Cardiac septum (tissue), 1 donor: ENCODE results near the gene TSSK2. TPM values are rescaled to one million over a fixed set of nuclear protein-coding genes. Genes with fewer than 3 reads are reported as not detected.
"Not testable (repeated sequence)": the region's sequence is repeated elsewhere in the genome, so short reads cannot be mapped to it uniquely, and the experiment has no call there.

Experiments
- DNase-seq: peaks from one replicate; pipeline ENCODE4 v3.0.0-alpha.2; 2020; ENCODE audit warnings: low spot score
- intact Hi-C: fragments of 100-400 bp; cut with DNase I; formaldehyde crosslinking; loops from one replicate; pipeline ENCODE4 v1.14.0; 2022
- long read RNA-seq: library from polyadenylated mRNA; unstranded; transcript quantifications from one replicate; pipeline ENCODE4 v2.0.0, GENCODE V29; 2021
- total RNA-seq: library from RNA; stranded (reverse); fragmentation: NEBNext Ultra II Directional; extraction: Animal tissue kit (Norgen Biotek cat#: 25700); gene quantifications from one replicate; pipeline ENCODE4 v1.2.1, GENCODE V29; 2021
- donor health status: DM: no; HTN: no; CAD: no.

TSSK2 gene
- not detected for total RNA-seq
- long read RNA-seq: 0 reads

- DNase-seq: no peak
- intact Hi-C loops: no loop called here
Observed at GRCh38 chr22:19130959-19131684, at the start of gene TSSK2. Gene TSSK2 (plus strand): TSS chr22:19131308. CDS start chr22:19131400, 92 bp downstream.

DNA sequence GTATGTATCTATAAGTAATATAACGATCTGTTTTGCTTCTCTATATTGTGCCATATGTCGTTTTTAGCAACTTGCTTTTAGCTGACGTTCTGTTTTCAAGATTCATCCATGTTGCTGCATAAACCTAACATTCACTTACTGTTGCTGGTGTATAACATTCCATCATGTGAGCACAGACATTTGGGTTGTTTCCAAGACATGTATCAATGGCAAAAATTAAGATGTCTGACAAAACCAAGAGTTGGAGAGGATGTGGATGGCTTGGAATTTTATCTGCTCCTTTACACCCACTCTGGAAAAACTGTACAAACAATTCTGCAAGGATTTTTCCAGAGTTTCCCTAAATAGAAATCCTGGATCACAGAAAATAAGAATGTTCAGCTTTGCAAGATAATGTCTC lies 49.8 kb upstream of the TSSK2 start:
- intact Hi-C loops: no loop called here
- DNase-seq: no peak

DNA sequence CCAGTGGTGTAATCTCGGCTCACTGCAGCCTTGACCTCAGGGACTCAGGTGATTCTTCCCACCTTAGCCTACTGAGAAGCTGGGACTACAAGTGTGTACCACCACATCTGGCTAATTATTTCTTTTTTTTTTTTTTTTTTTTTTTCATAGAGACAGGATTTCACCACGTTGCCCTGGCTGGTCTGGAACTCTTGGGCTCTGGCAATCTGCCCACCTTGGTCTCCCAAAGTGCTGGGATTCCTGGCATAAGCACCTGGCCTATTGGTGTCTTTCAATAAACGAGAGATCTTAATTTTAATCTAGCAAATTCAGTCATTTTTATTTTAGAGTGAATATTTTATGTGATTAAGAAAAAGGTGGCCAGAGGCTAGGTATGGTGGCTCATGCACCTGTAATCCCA lies 49.0 kb upstream of the TSSK2 start:
- intact Hi-C loops: no loop called here
- no peak for DNase-seq

GRCh38 chr22:19082793-19083192 lies 48.3 kb upstream of the TSSK2 start:
- intact Hi-C loops: no loop called here
- DNase-seq: no peak

DNA sequence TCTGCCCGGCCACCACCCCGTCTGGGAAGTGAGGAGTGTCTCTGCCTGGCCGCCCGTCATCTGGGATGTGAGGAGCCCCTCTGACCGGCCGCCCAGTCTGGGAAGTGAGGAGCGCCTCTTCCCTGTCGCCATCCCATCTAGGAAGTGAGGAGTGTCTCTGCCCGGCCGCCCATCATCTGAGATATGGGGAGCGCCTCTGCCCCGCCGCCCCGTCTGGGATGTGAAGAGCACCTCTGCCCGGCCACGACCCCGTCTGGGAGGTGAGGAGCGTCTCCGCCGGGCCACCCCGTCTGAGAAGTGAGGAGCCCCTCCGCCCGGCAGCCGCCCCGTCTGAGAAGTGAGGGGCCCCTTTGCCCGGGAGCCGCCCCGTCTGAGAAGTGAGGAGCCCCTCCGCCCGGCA lies 47.0 kb upstream of the TSSK2 start:
- intact Hi-C loops, DNase-seq: not testable (repeated sequence)

GRCh38 chr22:19084586-19084985 lies 46.5 kb upstream of the TSSK2 start:
- intact Hi-C loops, DNase-seq: not testable (repeated sequence)

GRCh38 chr22:19085233-19085718 lies 45.8 kb upstream of the TSSK2 start:
- no peak for DNase-seq
- intact Hi-C loops: no loop called here

- intact Hi-C loops: no loop called here
- no peak for DNase-seq
Observed at GRCh38 chr22:19086417-19086816, 44.7 kb upstream of the TSSK2 start.

GRCh38 chr22:19086896-19087295 lies 44.2 kb upstream of the TSSK2 start:
- no peak for DNase-seq
- intact Hi-C loops: no loop called here

GRCh38 chr22:19088866-19089595 lies 42.1 kb upstream of the TSSK2 start:
- intact Hi-C loops: no loop called here
- DNase-seq: no peak

- intact Hi-C loops: no loop called here
- DNase-seq: no peak
Observed at GRCh38 chr22:19090183-19090582, 40.9 kb upstream of the TSSK2 start.

DNA sequence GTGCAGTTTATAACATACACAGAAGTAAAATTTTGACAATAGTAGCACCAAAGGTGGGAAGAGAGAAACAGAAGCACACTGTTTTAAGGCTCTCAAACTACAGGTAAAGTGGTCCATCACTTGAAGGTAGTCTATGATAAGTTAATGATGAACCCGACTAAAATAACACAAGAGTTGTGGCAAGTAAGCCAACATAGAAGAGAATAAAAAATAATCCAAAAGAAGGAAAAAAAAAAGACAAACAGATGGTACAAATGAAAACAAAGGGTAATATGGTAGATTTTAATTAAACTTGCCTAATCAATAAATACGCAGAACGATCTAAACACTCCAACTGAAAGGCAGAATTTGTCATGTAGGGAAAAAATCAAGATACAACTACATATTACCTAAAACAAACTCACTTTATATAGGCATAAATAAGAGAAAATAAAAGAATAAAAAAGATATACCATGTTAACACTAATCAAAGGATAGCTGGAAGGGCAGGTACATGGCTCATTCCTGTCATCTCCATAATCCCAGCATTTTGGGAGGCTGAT lies 40.5 kb upstream of the TSSK2 start:
- intact Hi-C loops: no loop called here
- no peak for DNase-seq

DNA sequence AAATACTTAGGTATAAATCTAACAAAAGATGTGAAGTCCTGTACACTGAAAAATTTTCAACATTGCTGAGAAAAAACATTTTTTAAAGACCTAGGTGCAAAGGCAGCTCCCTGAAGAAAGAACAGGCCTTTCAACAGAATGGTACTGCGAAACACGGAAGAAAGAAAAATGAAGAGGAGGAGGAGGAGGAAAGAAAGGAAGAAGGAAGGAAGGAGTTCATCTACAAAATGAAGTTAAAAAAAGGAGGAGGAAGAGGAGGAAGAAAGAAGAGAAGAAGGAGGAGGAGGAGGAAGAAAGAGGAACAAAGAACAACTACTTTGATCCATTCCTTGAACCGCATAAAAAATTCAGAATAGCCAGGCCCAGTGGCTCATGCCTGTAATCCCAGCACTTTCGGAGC lies 38.4 kb upstream of the TSSK2 start:
- DNase-seq: no peak
- intact Hi-C loops: no loop called here

DNA sequence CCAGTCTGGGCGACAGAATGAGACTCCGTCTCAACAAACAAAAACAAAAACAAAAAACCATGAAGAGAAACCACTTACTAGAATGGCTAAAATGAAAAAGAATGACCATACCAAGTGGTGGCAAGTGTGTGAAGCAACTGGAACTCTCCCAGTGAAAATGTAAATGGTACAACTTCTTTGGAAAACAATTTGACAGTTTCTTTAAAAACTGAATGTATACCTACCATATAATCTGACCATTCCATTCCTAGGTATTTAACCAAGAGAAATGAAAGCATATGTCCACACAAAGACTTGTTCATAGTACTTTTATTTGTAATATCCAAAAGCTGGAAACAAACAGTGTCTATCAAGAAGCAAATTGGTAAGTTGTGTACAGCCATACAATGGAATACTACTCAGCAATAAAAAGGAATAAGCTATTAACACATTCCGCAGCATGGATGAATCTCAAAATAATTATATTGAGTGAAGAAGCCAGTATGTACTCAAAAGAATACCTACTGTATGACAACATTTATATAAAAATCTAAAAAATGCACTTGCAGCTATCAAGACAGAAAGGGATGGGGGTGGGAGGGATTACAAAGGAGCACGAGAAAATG lies 36.6 kb upstream of the TSSK2 start:
- no peak for DNase-seq
- intact Hi-C loops: no loop called here

DNA sequence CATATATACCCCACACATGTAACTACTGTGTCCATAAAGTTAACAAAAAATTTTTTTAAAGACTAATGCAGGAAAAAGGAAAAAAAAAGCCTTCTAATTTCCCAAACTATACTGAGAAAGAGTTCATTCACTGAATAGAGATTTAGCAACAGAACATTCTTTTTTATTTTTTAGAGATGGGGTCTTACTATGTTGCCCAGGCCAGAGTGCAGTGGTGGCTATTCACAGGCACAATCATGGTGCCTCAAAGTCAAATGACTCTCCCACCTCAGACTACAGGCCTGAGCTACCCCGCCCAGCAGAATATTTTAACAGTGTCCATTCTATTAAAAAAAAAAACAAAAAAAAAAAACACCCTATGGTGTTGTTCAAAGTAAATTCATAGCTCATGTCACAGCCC lies 34.6 kb upstream of the TSSK2 start:
- no peak for DNase-seq
- intact Hi-C loops: no loop called here

DNA sequence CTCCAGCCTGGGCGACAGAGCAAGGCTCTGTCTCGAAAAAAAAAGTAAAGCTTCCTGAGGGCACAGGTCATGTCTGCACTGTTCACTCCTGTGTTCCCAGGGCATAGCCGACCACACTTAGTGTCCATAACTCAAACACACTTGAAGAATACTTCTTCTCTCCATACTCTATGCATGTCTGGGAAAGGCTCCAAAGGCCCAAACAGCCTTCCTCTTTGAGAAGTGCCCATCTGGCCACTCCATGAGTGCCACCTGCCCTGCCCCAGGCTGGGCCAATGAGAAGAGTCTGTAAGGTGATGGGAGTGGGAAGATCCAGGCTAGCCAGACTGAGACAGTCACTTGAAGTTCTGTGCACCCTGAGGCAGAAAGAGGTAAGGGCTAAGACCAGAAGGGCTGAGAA lies 33.6 kb upstream of the TSSK2 start:
- no peak for DNase-seq
- intact Hi-C loops: no loop called here

- intact Hi-C loops: no loop called here
- DNase-seq: no peak
Observed at GRCh38 chr22:19098157-19098556, 33.0 kb upstream of the TSSK2 start.

- DNase-seq: no peak
- intact Hi-C loops: no loop called here
Observed at GRCh38 chr22:19103880-19104821, 27.0 kb upstream of the TSSK2 start.

DNA sequence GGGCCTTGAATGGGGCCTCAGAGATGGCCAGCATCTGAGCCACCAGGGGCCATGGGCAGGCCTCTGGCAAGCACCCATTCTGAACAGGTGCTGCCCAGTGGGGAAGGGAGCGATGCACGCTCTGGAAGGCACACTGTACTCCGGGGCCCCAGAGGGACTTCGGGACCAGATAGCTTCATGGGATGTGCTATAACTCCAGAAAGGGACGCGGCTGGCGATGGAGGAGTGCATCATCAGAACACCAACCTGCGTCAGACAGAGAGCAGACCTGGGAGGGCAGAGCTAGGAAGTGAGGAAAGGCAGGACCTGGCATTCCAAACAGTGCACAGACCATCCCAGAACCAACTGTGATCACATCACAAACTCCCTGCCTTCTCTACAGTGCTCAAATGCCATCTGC lies 25.7 kb upstream of the TSSK2 start:
- DNase-seq: no peak
- intact Hi-C loops: no loop called here
